Epithelial cell of proximal tubule (primary cell): ENCODE measurements around the gene HOXA7. TPM values are rescaled to one million over a fixed set of nuclear protein-coding genes. Genes with fewer than 3 reads are reported as not detected.
A peak's percentile ranks its signal among the peaks of the same experiment; 100 is the strongest.

ENCODE experiments used
- DNase-seq: peaks from one replicate; pipeline ENCODE4 v3.0.0-alpha.2; 2011; ENCODE audit warnings: low read depth
- H3K4me3 ChIP-seq: 2 replicates; pipeline ENCODE4 v1.5.1; 2011; ENCODE audit warnings: low read depth, mild to moderate bottlenecking, low read length
- CTCF ChIP-seq: conservative IDR thresholded peaks from 2 replicates; pipeline ENCODE4 v1.5.1; 2012; ENCODE audit warnings: low read depth, mild to moderate bottlenecking, low read length
- total RNA-seq: library from RNA; depleted of rRNA; stranded (reverse); fragments of >200 nt; gene quantifications from 2 replicates; pipeline ENCODE4 v1.2.3, GENCODE V29; 2015

Gene HOXA7
- total RNA-seq, 1 donor from 2014 or later, result 21.4 TPM

GRCh38 chr7:27122077-27122910 is 34.2 kb downstream of the HOXA7 start:
- TF ChIP-seq CTCF, result no peak
- H3K4me3 ChIP-seq, result peak overlapping the region; percentile 77
- DNase-seq, result no peak

GRCh38 chr7:27121684-27122076 is 34.8 kb downstream of the HOXA7 start:
- DNase-seq, result no peak
- no peak for TF ChIP-seq CTCF
- H3K4me3 ChIP-seq, result peak overlapping the region; percentile 77

- DNase-seq, result no peak
- TF ChIP-seq CTCF, result no peak
Measured at GRCh38 chr7:27119412-27119911, 37.0 kb downstream of the HOXA7 start.

GRCh38 chr7:27118580-27118979 is 37.9 kb downstream of the HOXA7 start:
- no peak for DNase-seq

More at GRCh38 chr7:27119412-27119911, 37.0 kb downstream of the HOXA7 start:
- H3K4me3 ChIP-seq, result peak overlapping the region; percentile 77

GRCh38 chr7:27117887-27118491 is 38.5 kb downstream of the HOXA7 start:
- no peak for DNase-seq
- H3K4me3 ChIP-seq, result peak overlapping the region; percentile 74
- TF ChIP-seq CTCF, result no peak

More at GRCh38 chr7:27118580-27118979, 37.9 kb downstream of the HOXA7 start:
- TF ChIP-seq CTCF, result no peak
- peak overlapping the region; percentile 74 for H3K4me3 ChIP-seq

- DNase-seq, result no peak
- no peak for TF ChIP-seq CTCF
- peak overlapping the region; percentile 74 for H3K4me3 ChIP-seq
Measured at GRCh38 chr7:27116962-27117886, 39.3 kb downstream of the HOXA7 start.
